ENCODE measurements around the gene SMPD3. TPM values are rescaled to one million over a fixed set of nuclear protein-coding genes. Genes with fewer than 3 reads are reported as not detected.

Gene SMPD3
- total and polyA plus RNA-seq, 2 experiments from 2014 or later: 0.57 to 0.83 TPM

DNA sequence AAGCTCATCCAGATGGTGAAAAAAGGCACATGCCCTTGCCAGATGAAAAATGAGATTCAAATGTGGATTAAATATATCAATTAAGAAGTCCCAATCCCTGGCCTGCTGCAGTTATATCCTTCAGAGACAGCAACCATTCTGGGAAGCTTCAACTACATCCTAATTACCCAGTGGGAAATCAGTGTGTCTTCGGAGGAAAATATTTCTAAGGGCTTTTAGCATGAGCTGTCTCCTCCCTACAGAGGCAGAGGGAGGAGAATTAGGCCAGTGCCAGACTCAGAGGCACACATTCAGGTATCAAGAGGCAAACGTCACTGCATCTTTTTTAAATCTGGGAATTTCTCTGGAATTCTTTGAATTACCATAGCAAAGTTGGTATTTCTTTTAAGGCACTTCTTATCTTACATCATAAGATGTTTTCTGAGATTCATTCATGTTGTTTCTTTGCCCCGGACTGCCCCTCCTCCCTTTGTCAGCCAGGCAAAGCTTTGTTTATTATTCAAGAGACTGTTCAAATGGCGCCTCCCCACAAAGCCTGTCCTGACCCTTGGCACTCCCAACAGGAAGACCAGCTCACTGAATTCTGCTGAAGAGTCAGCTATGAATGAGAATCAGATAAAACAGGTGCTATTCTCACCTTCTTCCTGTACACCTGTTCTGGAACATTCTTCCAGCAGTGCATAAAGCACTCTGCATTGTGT, 38.3 kb upstream of the SMPD3 start:
- Histone ChIP-seq H4K20me1 (replicated peaks; ENCODE audit: insufficient read depth) (no peaks in the 10 kb centered on the region), H3K4me2 (peak overlapping the region; percentile 52; the same call in 1 of the 2 replicates), H3F3A (replicated peaks; ENCODE audit: low read depth) (no peaks in the 10 kb centered on the region), H3K4me3 (no peak overlapping the region), H3K36me3 (ENCODE audit: insufficient read depth) (no peaks in the 10 kb centered on the region; the same call in 1 of the 2 replicates), H3K79me2 (replicated peaks; ENCODE audit: insufficient read depth) (no peaks in the 10 kb centered on the region), H3K27me3 (ENCODE audit: insufficient read depth) (no peaks in the 10 kb centered on the region), H2AFZ (peak overlapping the region; percentile 64), H3K9me2 (ENCODE audit: insufficient read depth) (no peaks in the 10 kb centered on the region), H3K4me1 (ENCODE audit: insufficient read depth) (peaks cover 11% of the 10 kb centered on the region), H3K27ac (ENCODE audit: low read depth) (no peak overlapping the region)
- H3K27ac Mint-ChIP-seq: no peak overlapping the region
- H3K9me3 Mint-ChIP-seq: peaks cover 3% of the 10 kb centered on the region; the same call in 2 of the 3 replicates
- H3K36me3 Mint-ChIP-seq (ENCODE audit: low read depth): no peaks in the 10 kb centered on the region
- ATAC-seq (no peak), DNase-seq (ENCODE audit: low spot score) (no peak)
- H3K27me3 Mint-ChIP-seq (ENCODE audit: insufficient read depth, low read depth, poor library complexity): peaks cover 2% of the 10 kb centered on the region
- H3K4me1 Mint-ChIP-seq: peaks cover 23% of the 10 kb centered on the region
- TF ChIP-seq ZNF331 (CRISPR knock-in tag; IDR thresholded peaks at IDR 0.05; ENCODE audit: low read depth) (no peak), STAT1 (IDR thresholded peaks at IDR 0.05; ENCODE audit: unreplicated experiment) (no peak), NANOG (IDR thresholded peaks at IDR 0.05; ENCODE audit: borderline replicate concordance) (no peak), EZH2 (IDR thresholded peaks at IDR 0.05; ENCODE audit: low read depth, unreplicated experiment) (no peak), POLR2AphosphoS5 (IDR thresholded peaks at IDR 0.05; ENCODE audit: low read depth) (no peak), JUNB (IDR thresholded peaks at IDR 0.05; ENCODE audit: unreplicated experiment) (no peak), CREB1 (CRISPR knock-in tag; IDR thresholded peaks at IDR 0.05; ENCODE audit: low read depth) (no peak), EZH2phosphoT487 (IDR thresholded peaks at IDR 0.05; ENCODE audit: unreplicated experiment) (no peak), ZNF114 (CRISPR knock-in tag; IDR thresholded peaks at IDR 0.05) (no peak)
- TF ChIP-seq, protein P1, sequence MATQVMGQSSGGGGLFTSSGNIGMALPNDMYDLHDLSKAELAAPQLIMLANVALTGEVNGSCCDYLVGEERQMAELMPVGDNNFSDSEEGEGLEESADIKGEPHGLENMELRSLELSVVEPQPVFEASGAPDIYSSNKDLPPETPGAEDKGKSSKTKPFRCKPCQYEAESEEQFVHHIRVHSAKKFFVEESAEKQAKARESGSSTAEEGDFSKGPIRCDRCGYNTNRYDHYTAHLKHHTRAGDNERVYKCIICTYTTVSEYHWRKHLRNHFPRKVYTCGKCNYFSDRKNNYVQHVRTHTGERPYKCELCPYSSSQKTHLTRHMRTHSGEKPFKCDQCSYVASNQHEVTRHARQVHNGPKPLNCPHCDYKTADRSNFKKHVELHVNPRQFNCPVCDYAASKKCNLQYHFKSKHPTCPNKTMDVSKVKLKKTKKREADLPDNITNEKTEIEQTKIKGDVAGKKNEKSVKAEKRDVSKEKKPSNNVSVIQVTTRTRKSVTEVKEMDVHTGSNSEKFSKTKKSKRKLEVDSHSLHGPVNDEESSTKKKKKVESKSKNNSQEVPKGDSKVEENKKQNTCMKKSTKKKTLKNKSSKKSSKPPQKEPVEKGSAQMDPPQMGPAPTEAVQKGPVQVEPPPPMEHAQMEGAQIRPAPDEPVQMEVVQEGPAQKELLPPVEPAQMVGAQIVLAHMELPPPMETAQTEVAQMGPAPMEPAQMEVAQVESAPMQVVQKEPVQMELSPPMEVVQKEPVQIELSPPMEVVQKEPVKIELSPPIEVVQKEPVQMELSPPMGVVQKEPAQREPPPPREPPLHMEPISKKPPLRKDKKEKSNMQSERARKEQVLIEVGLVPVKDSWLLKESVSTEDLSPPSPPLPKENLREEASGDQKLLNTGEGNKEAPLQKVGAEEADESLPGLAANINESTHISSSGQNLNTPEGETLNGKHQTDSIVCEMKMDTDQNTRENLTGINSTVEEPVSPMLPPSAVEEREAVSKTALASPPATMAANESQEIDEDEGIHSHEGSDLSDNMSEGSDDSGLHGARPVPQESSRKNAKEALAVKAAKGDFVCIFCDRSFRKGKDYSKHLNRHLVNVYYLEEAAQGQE (IDR thresholded peaks at IDR 0.05; ENCODE audit: unreplicated experiment): no peak
- TF ChIP-seq, protein P2, sequence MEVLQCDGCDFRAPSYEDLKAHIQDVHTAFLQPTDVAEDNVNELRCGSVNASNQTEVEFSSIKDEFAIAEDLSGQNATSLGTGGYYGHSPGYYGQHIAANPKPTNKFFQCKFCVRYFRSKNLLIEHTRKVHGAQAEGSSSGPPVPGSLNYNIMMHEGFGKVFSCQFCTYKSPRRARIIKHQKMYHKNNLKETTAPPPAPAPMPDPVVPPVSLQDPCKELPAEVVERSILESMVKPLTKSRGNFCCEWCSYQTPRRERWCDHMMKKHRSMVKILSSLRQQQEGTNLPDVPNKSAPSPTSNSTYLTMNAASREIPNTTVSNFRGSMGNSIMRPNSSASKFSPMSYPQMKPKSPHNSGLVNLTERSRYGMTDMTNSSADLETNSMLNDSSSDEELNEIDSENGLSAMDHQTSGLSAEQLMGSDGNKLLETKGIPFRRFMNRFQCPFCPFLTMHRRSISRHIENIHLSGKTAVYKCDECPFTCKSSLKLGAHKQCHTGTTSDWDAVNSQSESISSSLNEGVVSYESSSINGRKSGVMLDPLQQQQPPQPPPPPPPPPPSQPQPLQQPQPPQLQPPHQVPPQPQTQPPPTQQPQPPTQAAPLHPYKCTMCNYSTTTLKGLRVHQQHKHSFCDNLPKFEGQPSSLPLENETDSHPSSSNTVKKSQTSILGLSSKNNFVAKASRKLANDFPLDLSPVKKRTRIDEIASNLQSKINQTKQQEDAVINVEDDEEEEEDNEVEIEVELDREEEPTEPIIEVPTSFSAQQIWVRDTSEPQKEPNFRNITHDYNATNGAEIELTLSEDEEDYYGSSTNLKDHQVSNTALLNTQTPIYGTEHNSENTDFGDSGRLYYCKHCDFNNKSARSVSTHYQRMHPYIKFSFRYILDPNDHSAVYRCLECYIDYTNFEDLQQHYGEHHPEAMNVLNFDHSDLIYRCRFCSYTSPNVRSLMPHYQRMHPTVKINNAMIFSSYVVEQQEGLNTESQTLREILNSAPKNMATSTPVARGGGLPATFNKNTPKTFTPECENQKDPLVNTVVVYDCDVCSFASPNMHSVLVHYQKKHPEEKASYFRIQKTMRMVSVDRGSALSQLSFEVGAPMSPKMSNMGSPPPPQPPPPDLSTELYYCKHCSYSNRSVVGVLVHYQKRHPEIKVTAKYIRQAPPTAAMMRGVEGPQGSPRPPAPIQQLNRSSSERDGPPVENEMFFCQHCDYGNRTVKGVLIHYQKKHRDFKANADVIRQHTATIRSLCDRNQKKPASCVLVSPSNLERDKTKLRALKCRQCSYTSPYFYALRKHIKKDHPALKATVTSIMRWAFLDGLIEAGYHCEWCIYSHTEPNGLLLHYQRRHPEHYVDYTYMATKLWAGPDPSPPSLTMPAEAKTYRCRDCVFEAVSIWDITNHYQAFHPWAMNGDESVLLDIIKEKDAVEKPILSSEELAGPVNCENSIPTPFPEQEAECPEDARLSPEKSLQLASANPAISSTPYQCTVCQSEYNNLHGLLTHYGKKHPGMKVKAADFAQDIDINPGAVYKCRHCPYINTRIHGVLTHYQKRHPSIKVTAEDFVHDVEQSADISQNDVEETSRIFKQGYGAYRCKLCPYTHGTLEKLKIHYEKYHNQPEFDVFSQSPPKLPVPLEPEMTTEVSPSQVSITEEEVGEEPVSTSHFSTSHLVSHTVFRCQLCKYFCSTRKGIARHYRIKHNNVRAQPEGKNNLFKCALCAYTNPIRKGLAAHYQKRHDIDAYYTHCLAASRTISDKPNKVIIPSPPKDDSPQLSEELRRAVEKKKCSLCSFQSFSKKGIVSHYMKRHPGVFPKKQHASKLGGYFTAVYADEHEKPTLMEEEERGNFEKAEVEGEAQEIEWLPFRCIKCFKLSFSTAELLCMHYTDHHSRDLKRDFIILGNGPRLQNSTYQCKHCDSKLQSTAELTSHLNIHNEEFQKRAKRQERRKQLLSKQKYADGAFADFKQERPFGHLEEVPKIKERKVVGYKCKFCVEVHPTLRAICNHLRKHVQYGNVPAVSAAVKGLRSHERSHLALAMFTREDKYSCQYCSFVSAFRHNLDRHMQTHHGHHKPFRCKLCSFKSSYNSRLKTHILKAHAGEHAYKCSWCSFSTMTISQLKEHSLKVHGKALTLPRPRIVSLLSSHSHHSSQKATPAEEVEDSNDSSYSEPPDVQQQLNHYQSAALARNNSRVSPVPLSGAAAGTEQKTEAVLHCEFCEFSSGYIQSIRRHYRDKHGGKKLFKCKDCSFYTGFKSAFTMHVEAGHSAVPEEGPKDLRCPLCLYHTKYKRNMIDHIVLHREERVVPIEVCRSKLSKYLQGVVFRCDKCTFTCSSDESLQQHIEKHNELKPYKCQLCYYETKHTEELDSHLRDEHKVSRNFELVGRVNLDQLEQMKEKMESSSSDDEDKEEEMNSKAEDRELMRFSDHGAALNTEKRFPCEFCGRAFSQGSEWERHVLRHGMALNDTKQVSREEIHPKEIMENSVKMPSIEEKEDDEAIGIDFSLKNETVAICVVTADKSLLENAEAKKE (CRISPR knock-in tag; IDR thresholded peaks at IDR 0.05): no peak
- TF ChIP-seq, protein P3, sequence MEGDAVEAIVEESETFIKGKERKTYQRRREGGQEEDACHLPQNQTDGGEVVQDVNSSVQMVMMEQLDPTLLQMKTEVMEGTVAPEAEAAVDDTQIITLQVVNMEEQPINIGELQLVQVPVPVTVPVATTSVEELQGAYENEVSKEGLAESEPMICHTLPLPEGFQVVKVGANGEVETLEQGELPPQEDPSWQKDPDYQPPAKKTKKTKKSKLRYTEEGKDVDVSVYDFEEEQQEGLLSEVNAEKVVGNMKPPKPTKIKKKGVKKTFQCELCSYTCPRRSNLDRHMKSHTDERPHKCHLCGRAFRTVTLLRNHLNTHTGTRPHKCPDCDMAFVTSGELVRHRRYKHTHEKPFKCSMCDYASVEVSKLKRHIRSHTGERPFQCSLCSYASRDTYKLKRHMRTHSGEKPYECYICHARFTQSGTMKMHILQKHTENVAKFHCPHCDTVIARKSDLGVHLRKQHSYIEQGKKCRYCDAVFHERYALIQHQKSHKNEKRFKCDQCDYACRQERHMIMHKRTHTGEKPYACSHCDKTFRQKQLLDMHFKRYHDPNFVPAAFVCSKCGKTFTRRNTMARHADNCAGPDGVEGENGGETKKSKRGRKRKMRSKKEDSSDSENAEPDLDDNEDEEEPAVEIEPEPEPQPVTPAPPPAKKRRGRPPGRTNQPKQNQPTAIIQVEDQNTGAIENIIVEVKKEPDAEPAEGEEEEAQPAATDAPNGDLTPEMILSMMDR (conservative IDR thresholded peaks at IDR 0.05; ENCODE audit: low read depth in 2 of 2): no peak
- TF ChIP-seq, protein P4, sequence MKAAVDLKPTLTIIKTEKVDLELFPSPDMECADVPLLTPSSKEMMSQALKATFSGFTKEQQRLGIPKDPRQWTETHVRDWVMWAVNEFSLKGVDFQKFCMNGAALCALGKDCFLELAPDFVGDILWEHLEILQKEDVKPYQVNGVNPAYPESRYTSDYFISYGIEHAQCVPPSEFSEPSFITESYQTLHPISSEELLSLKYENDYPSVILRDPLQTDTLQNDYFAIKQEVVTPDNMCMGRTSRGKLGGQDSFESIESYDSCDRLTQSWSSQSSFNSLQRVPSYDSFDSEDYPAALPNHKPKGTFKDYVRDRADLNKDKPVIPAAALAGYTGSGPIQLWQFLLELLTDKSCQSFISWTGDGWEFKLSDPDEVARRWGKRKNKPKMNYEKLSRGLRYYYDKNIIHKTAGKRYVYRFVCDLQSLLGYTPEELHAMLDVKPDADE (IDR thresholded peaks at IDR 0.05): no peak
- H3K4me3 Mint-ChIP-seq: no peak overlapping the region
